Activated CD4-positive, alpha-beta memory T cell treated with anti-CD3 and anti-CD28 coated beads, Interleukin-2, amount 10 ng/mL, durations not matched to agents 7 days and 5 days (primary cell): ENCODE results near the gene HSF5. TPM values are rescaled to one million over a fixed set of nuclear protein-coding genes. Genes with fewer than 3 reads are reported as not detected.

Source experiments
- CTCF ChIA-PET: fragments of 350-600 bp; sonication (Branson Sonifier 250); formaldehyde crosslinking; loops from one replicate; lab custom pipeline; 2021; ENCODE audit warnings: antibody characterized with exemption, inconsistent platforms; lab: Charles Lee
- POLR2A ChIA-PET: fragments of 350-600 bp; sonication (Branson Sonifier 250); formaldehyde crosslinking; loops from one replicate; lab custom pipeline; 2021; ENCODE audit warnings: antibody characterized with exemption; lab: Charles Lee
- DNase-seq: peaks from one replicate; pipeline ENCODE4 v3.0.0-alpha.2; 2020
- H3K27ac Mint-ChIP-seq: one replicate; pipeline ENCODE4 v1.8.0; 2021; ENCODE audit warnings: mild to moderate bottlenecking, mixed read lengths
- H3K27me3 Mint-ChIP-seq: one replicate; pipeline ENCODE4 v1.8.0; 2021; ENCODE audit warnings: mixed read lengths
- H3K36me3 Mint-ChIP-seq: one replicate; pipeline ENCODE4 v1.8.0; 2021; ENCODE audit warnings: low read depth, mixed read lengths
- H3K4me1 Mint-ChIP-seq: one replicate; pipeline ENCODE4 v1.8.0; 2021; ENCODE audit warnings: mixed read lengths
- H3K4me3 Mint-ChIP-seq: one replicate; pipeline ENCODE4 v1.8.0; 2021; ENCODE audit warnings: mild to moderate bottlenecking, mixed read lengths
- H3K9me3 Mint-ChIP-seq: one replicate; pipeline ENCODE4 v1.8.0; 2021; ENCODE audit warnings: mixed read lengths
- total RNA-seq, 2 experiments: library from RNA; stranded (reverse); gene quantifications; one replicate each; pipeline ENCODE4 v1.2.3, GENCODE V29; 2021

The HSF5 gene
- total RNA-seq, 2 experiments from 2014 or later: 0.40 to 0.70 TPM

DNA sequence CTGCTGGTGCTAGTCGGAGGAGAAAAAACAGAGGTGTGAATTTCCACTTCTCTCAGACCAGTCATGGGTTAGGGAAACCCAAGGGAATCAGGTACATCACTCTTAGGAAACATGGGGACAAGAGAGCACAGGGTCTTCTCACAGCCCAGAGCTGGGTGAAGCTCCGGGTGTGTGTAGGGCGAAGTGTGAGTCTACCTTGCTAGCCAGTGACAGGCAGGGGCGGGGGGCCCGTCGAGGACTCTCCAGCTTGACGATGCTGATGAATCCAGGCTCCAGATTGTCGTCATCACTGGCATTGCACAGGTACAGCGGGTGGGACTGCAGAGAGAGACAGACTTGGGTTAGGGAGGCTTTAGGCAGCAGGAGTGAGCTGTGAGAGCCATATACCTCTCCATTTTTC, 117.5 kb downstream of the HSF5 start:
- no peaks in the 10 kb centered on the region for H3K9me3 Mint-ChIP-seq
- H3K27me3 Mint-ChIP-seq: no peaks in the 10 kb centered on the region
- DNase-seq: no peak
- ChIA-PET CTCF (interaction anchor here (1.0 kb wide), 1 partner anchor 53 kb away, joined by 4 read pairs; no protein-coding TSS in a partner anchor), POLR2A (interaction anchor here (0.9 to 2.0 kb wide), 4 partner anchors 10 to 53 kb away, joined by 3 to 11 read pairs (median 6); partner anchors contain the start of gene SUPT4H1)
- H3K4me3 Mint-ChIP-seq: no peak overlapping the region
- peaks cover 8% of the 10 kb centered on the region for H3K4me1 Mint-ChIP-seq
- H3K27ac Mint-ChIP-seq: no peak overlapping the region
- no peaks in the 10 kb centered on the region for H3K36me3 Mint-ChIP-seq

DNA sequence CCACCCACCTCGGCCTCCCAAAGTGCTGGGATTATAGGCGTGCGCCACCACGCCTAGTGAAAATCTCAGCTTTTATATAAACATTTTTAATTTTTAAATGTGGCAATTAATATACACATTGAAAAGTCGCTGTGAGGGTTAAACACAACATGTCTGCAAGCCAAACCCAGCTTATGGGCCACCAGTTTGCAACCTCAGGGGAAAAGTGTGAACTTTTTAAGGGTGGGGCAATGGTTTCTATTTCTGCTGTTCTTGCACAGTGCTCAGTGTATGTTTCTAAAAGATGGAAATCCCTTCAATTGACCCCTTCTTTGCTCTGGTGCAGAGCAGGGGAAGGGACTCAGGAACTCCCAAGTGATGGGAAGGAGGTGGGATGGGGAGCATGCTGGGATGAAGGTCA, 117.9 kb downstream of the HSF5 start:
- no peak for DNase-seq
- no peak overlapping the region for H3K27ac Mint-ChIP-seq
- H3K9me3 Mint-ChIP-seq: no peaks in the 10 kb centered on the region
- ChIA-PET POLR2A (interaction anchor here (0.9 to 2.2 kb wide), 5 partner anchors 10 to 53 kb away, joined by 3 to 11 read pairs (median 6); partner anchors contain the start of gene SUPT4H1), CTCF (interaction anchor here (1.0 to 1.7 kb wide), 3 partner anchors 45 to 53 kb away, joined by 4 to 8 read pairs (median 4); partner anchors contain the start of gene RNF43)
- H3K27me3 Mint-ChIP-seq: no peaks in the 10 kb centered on the region
- H3K4me1 Mint-ChIP-seq: peaks cover 8% of the 10 kb centered on the region
- no peaks in the 10 kb centered on the region for H3K36me3 Mint-ChIP-seq
- no peak overlapping the region for H3K4me3 Mint-ChIP-seq

Other genes starting within 250 kb of the HSF5 start
- gene LPO, start 249.8 kb downstream of the HSF5 start, total RNA-seq: not detected
- gene MPO, start 207.5 kb downstream of the HSF5 start, total RNA-seq: under 1 TPM; 0.08 to 0.38 TPM
- 10 to 100 TPM; 60.9 to 69.4 TPM for gene TSPOAP1, start 159.6 kb downstream of the HSF5 start, total RNA-seq
- 10 to 100 TPM; 85.8 to 91.0 TPM for gene SUPT4H1, start 136.2 kb downstream of the HSF5 start, total RNA-seq
- not detected for gene RNF43, start 70.9 kb downstream of the HSF5 start, total RNA-seq
- gene MTMR4, start 26.2 kb upstream of the HSF5 start, total RNA-seq: 10 to 100 TPM; 51.7 to 54.3 TPM
- gene TEX14, start 203.6 kb upstream of the HSF5 start, total RNA-seq: under 1 TPM; 0.85 to 0.96 TPM
- gene RAD51C, start 204.2 kb upstream of the HSF5 start, total RNA-seq: 10 to 100 TPM; 55.2 to 59.6 TPM